ENCODE results near the gene IQSEC2. TPM values are rescaled to one million over a fixed set of nuclear protein-coding genes. Genes with fewer than 3 reads are reported as not detected.

The IQSEC2 gene
- total RNA-seq, 1 experiment from 2014 or later: not detected

- H2AFZ ChIP-seq (ENCODE audit: low read length): no peak overlapping the region
- H3K4me3 ChIP-seq (ENCODE audit: low read length): no peak overlapping the region
- no peak overlapping the region for H3K4me2 ChIP-seq (ENCODE audit: low read depth, low read length, poor library complexity, severe bottlenecking)
- no peak overlapping the region for H3K27ac ChIP-seq (ENCODE audit: low read length)
- no peaks in the 10 kb centered on the region for H3K9me2 ChIP-seq (replicated peaks; ENCODE audit: insufficient read depth, low read length)
- H3K9me3 ChIP-seq (ENCODE audit: low read length): no peaks in the 10 kb centered on the region
- no peaks in the 10 kb centered on the region for H3K36me3 ChIP-seq (ENCODE audit: insufficient read depth, low read length)
- no peak for DNase-seq
- H4K20me1 ChIP-seq (ENCODE audit: insufficient read depth, low read depth, low read length): no peaks in the 10 kb centered on the region
- 0 out of 2 replicates have a peak, but pooled peaks cover 3% of the 10 kb centered on the region for H3K4me1 ChIP-seq (ENCODE audit: low read length)
- no peaks in the 10 kb centered on the region for H3K79me2 ChIP-seq (ENCODE audit: low read length)
- H3K9ac ChIP-seq (ENCODE audit: low read length): no peak overlapping the region
- no peaks in the 10 kb centered on the region for H3K27me3 ChIP-seq (ENCODE audit: low read length)
These were observed 9.2 kb upstream of the IQSEC2 start for GRCh38 chrX:53290441-53291041.

- no peak overlapping the region for H3K4me2 ChIP-seq (ENCODE audit: low read depth, low read length, poor library complexity, severe bottlenecking)
- no peak for DNase-seq
- H4K20me1 ChIP-seq (ENCODE audit: insufficient read depth, low read depth, low read length): no peaks in the 10 kb centered on the region
- H3K9me3 ChIP-seq (ENCODE audit: low read length): no peaks in the 10 kb centered on the region
- H3K79me2 ChIP-seq (ENCODE audit: low read length): no peaks in the 10 kb centered on the region
- no peaks in the 10 kb centered on the region for H3K27me3 ChIP-seq (ENCODE audit: low read length)
- H3K4me1 ChIP-seq (ENCODE audit: low read length): 0 out of 2 replicates have a peak, but pooled peaks cover 3% of the 10 kb centered on the region
- H3K9me2 ChIP-seq (replicated peaks; ENCODE audit: insufficient read depth, low read length): no peaks in the 10 kb centered on the region
- H3K4me3 ChIP-seq (ENCODE audit: low read length): no peak overlapping the region
- no peak overlapping the region for H3K9ac ChIP-seq (ENCODE audit: low read length)
- no peak overlapping the region for H2AFZ ChIP-seq (ENCODE audit: low read length)
- H3K27ac ChIP-seq (ENCODE audit: low read length): no peak overlapping the region
- H3K36me3 ChIP-seq (ENCODE audit: insufficient read depth, low read length): no peaks in the 10 kb centered on the region
These were observed 6.8 kb upstream of the IQSEC2 start for GRCh38 chrX:53288189-53288588.

- Histone ChIP-seq H3K9ac (ENCODE audit: low read length) (no peak overlapping the region), H2AFZ (ENCODE audit: low read length) (no peak overlapping the region), H3K27ac (ENCODE audit: low read length) (no peak overlapping the region), H3K4me1 (ENCODE audit: low read length) (0 out of 2 replicates have a peak, but pooled peaks cover 3% of the 10 kb centered on the region), H3K9me3 (ENCODE audit: low read length) (no peaks in the 10 kb centered on the region), H3K4me2 (ENCODE audit: low read depth, low read length, poor library complexity, severe bottlenecking) (no peak overlapping the region), H3K27me3 (ENCODE audit: low read length) (no peaks in the 10 kb centered on the region), H3K79me2 (ENCODE audit: low read length) (no peaks in the 10 kb centered on the region), H3K4me3 (ENCODE audit: low read length) (no peak overlapping the region), H4K20me1 (ENCODE audit: insufficient read depth, low read depth, low read length) (no peaks in the 10 kb centered on the region), H3K36me3 (ENCODE audit: insufficient read depth, low read length) (no peaks in the 10 kb centered on the region), H3K9me2 (replicated peaks; ENCODE audit: insufficient read depth, low read length) (no peaks in the 10 kb centered on the region)
- DNase-seq: no peak
These were observed 6.2 kb upstream of the IQSEC2 start for GRCh38 chrX:53287493-53288138.

DNA sequence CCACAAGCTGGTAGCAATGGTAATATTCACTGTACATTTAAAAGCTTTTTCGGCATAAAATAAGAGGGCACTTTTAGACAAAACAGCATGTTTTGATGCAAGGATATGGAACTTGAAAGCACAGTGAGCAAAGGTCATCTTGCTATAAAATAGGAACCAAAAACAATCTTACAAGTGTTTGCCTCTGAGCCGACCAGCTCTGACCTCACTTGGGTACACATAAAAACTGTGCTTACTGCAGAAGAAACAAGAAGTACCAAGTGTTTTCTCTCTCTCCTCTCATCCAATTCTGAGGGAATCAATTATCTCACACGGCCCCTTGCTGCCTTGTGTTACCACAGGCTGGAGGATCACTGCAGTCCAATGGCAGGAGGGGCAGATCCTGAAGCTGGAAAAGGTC, 4.8 kb upstream of the IQSEC2 start:
- Histone ChIP-seq H3K79me2 (ENCODE audit: low read length) (no peaks in the 10 kb centered on the region), H3K9me3 (ENCODE audit: low read length) (no peaks in the 10 kb centered on the region), H3K4me2 (ENCODE audit: low read depth, low read length, poor library complexity, severe bottlenecking) (no peak overlapping the region), H4K20me1 (ENCODE audit: insufficient read depth, low read depth, low read length) (no peaks in the 10 kb centered on the region), H3K4me3 (ENCODE audit: low read length) (no peak overlapping the region), H3K27me3 (ENCODE audit: low read length) (no peaks in the 10 kb centered on the region), H3K9ac (ENCODE audit: low read length) (no peak overlapping the region), H3K36me3 (ENCODE audit: insufficient read depth, low read length) (no peaks in the 10 kb centered on the region), H3K9me2 (replicated peaks; ENCODE audit: insufficient read depth, low read length) (no peaks in the 10 kb centered on the region), H2AFZ (ENCODE audit: low read length) (no peak overlapping the region), H3K27ac (ENCODE audit: low read length) (no peak overlapping the region), H3K4me1 (ENCODE audit: low read length) (0 out of 2 replicates have a peak, but pooled peaks cover 3% of the 10 kb centered on the region)
- no peak for DNase-seq

- Histone ChIP-seq H3K9ac (ENCODE audit: low read length) (no peak overlapping the region), H2AFZ (ENCODE audit: low read length) (no peak overlapping the region), H3K27ac (ENCODE audit: low read length) (no peak overlapping the region), H3K79me2 (ENCODE audit: low read length) (no peaks in the 10 kb centered on the region), H3K4me3 (ENCODE audit: low read length) (no peak overlapping the region), H3K9me2 (replicated peaks; ENCODE audit: insufficient read depth, low read length) (no peaks in the 10 kb centered on the region), H3K4me2 (ENCODE audit: low read depth, low read length, poor library complexity, severe bottlenecking) (no peak overlapping the region), H3K9me3 (ENCODE audit: low read length) (no peaks in the 10 kb centered on the region), H3K4me1 (ENCODE audit: low read length) (0 out of 2 replicates have a peak, but pooled peaks cover 3% of the 10 kb centered on the region), H3K27me3 (ENCODE audit: low read length) (no peaks in the 10 kb centered on the region), H4K20me1 (ENCODE audit: insufficient read depth, low read depth, low read length) (no peaks in the 10 kb centered on the region), H3K36me3 (ENCODE audit: insufficient read depth, low read length) (no peaks in the 10 kb centered on the region)
- no peak for DNase-seq
These were observed 4.2 kb upstream of the IQSEC2 start for GRCh38 chrX:53285591-53285990.

GRCh38 chrX:53284684-53285447, 3.5 kb upstream of the IQSEC2 start:
- H3K79me2 ChIP-seq (ENCODE audit: low read length): no peaks in the 10 kb centered on the region
- no peaks in the 10 kb centered on the region for H4K20me1 ChIP-seq (ENCODE audit: insufficient read depth, low read depth, low read length)
- H2AFZ ChIP-seq (ENCODE audit: low read length): no peak overlapping the region
- no peak overlapping the region for H3K4me2 ChIP-seq (ENCODE audit: low read depth, low read length, poor library complexity, severe bottlenecking)
- no peak overlapping the region for H3K9ac ChIP-seq (ENCODE audit: low read length)
- H3K36me3 ChIP-seq (ENCODE audit: insufficient read depth, low read length): no peaks in the 10 kb centered on the region
- 0 out of 2 replicates have a peak, but pooled peaks cover 3% of the 10 kb centered on the region for H3K4me1 ChIP-seq (ENCODE audit: low read length)
- H3K27me3 ChIP-seq (ENCODE audit: low read length): no peaks in the 10 kb centered on the region
- no peaks in the 10 kb centered on the region for H3K9me2 ChIP-seq (replicated peaks; ENCODE audit: insufficient read depth, low read length)
- no peak overlapping the region for H3K4me3 ChIP-seq (ENCODE audit: low read length)
- H3K27ac ChIP-seq (ENCODE audit: low read length): no peak overlapping the region
- peak; percentile 75 for DNase-seq
- H3K9me3 ChIP-seq (ENCODE audit: low read length): no peaks in the 10 kb centered on the region

DNA sequence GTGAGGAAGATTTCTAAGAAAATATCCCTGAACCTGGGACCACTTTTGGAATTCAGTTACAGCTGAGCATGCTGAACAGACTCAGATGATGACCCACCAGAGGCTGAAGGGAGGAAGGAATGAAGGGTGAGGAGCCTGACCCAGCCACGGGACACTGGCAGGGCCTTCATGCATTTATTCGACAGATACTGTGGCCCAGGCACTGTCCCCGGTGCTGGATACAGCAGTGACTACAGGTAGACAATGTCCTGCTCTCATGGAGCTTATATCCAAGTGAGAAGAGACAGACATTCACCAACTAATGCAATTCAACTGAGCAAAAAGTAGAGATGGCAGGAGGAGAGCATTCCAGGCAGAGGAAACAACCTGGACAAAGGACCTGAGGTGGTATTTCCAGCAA, 2.2 kb upstream of the IQSEC2 start:
- no peaks in the 10 kb centered on the region for H3K9me2 ChIP-seq (replicated peaks; ENCODE audit: insufficient read depth, low read length)
- no peak overlapping the region for H3K4me3 ChIP-seq (ENCODE audit: low read length)
- DNase-seq: no peak
- no peak overlapping the region for H3K9ac ChIP-seq (ENCODE audit: low read length)
- H3K27me3 ChIP-seq (ENCODE audit: low read length): no peaks in the 10 kb centered on the region
- no peaks in the 10 kb centered on the region for H4K20me1 ChIP-seq (ENCODE audit: insufficient read depth, low read depth, low read length)
- no peaks in the 10 kb centered on the region for H3K9me3 ChIP-seq (ENCODE audit: low read length)
- no peak overlapping the region for H2AFZ ChIP-seq (ENCODE audit: low read length)
- no peak overlapping the region for H3K4me2 ChIP-seq (ENCODE audit: low read depth, low read length, poor library complexity, severe bottlenecking)
- no peak overlapping the region for H3K27ac ChIP-seq (ENCODE audit: low read length)
- H3K4me1 ChIP-seq (ENCODE audit: low read length): no peaks in the 10 kb centered on the region
- H3K36me3 ChIP-seq (ENCODE audit: insufficient read depth, low read length): no peaks in the 10 kb centered on the region
- H3K79me2 ChIP-seq (ENCODE audit: low read length): no peaks in the 10 kb centered on the region

GRCh38 chrX:53283099-53283498, 1.7 kb upstream of the IQSEC2 start:
- Histone ChIP-seq H3K4me1 (ENCODE audit: low read length) (no peaks in the 10 kb centered on the region), H3K4me3 (ENCODE audit: low read length) (no peak overlapping the region)
- DNase-seq: no peak

More at GRCh38 chrX:53283099-53283498, 1.7 kb upstream of the IQSEC2 start:
- Histone ChIP-seq H3K79me2 (ENCODE audit: low read length) (no peaks in the 10 kb centered on the region), H2AFZ (ENCODE audit: low read length) (no peak overlapping the region), H3K27me3 (ENCODE audit: low read length) (no peaks in the 10 kb centered on the region), H3K9ac (ENCODE audit: low read length) (no peak overlapping the region), H3K9me2 (replicated peaks; ENCODE audit: insufficient read depth, low read length) (no peaks in the 10 kb centered on the region), H3K9me3 (ENCODE audit: low read length) (no peaks in the 10 kb centered on the region), H3K36me3 (ENCODE audit: insufficient read depth, low read length) (no peaks in the 10 kb centered on the region), H3K4me2 (ENCODE audit: low read depth, low read length, poor library complexity, severe bottlenecking) (no peak overlapping the region), H4K20me1 (ENCODE audit: insufficient read depth, low read depth, low read length) (no peaks in the 10 kb centered on the region), H3K27ac (ENCODE audit: low read length) (no peak overlapping the region)

Measured in Karpas-422 (cell line).